ENCODE data around the gene NDUFAF8. TPM values are rescaled to one million over a fixed set of nuclear protein-coding genes. Genes with fewer than 3 reads are reported as not detected.

Gene NDUFAF8
- total RNA-seq, 2 experiments from 2014 or later, result 41.6 to 53.7 TPM

DNA sequence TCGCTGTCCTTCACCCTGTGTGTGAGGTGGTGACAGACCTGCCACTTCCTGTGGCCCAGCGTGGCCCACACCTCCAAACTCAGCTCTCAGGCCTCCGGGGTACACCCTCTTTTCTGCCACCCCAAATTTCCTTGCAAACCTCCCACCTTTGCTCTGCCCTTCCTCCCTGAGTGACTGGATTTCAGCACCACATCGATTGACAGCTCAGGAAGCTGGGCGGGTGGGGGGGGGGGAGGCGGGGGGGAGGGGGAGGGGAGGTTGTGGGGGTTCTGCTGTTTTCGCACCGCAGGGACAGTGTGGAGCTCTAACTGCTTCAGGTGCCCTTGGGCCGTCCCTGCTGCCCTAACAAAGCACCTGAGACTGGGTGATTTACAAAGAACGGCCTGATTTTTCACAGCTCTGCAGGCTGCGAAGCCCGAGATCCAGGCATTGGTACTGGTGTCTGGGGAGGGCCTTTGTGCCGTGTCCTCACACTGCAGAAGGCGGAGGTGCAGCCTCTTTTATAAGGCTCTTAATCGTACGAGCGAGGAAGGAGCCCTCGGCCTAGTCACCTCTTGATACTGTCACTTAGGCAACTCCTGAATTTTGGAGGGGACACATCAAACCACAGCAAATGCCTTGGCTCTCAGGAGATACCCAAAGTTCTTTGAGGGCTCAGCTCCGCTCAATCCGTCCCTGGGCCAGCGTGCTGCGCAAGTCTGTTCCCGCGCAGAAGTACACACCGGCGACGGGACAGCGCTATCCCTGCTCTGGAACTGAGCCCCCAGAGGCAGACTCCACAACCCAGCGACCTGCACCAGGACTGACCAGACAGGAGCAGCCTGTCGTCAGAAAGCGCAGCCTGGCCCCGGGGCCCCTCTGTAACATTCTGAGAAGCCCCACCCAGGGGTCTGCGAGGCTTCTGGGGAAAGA, 3.6 kb downstream of the NDUFAF8 start:
- DNase-seq, result no peak
- Mint-ChIP-seq H3K27ac (peak overlapping the region; percentile 28), H3K4me1 (peaks cover 36% of the 10 kb centered on the region), H3K4me3 (no peak overlapping the region), H3K27me3 (no peaks in the 10 kb centered on the region), H3K36me3 (peaks cover 4% of the 10 kb centered on the region), H3K9me3 (ENCODE audit: low read depth) (no peaks in the 10 kb centered on the region)
- no peak for ATAC-seq
- CTCF ChIA-PET, result interaction anchor here (0.9 kb wide), 1 partner anchor 141 kb away, joined by 3 read pairs; no protein-coding TSS in a partner anchor

DNA sequence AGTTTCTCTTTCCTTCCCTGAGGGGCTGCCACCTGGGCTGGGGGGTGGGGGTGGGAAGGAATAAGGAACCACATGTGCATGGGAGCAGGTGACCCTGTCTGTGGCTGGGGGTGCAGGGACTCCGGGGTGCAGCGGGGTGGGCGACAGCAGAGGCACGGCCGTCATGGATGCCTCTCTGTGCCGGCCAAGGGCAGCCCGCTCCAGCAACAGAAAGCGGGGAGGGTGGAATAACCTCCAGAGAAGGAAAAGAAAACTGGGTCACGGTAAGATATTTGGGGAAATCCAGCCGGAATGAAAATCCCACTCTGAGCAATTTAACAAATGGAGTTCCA, 4.2 kb downstream of the NDUFAF8 start:
- CTCF ChIA-PET, result no interaction called here
- DNase-seq, result no peak
- Mint-ChIP-seq H3K36me3 (peaks cover 5% of the 10 kb centered on the region), H3K27ac (no peak overlapping the region), H3K4me1 (peaks cover 31% of the 10 kb centered on the region), H3K4me3 (no peak overlapping the region), H3K27me3 (no peaks in the 10 kb centered on the region), H3K9me3 (ENCODE audit: low read depth) (no peaks in the 10 kb centered on the region)
- no peak for ATAC-seq

DNA sequence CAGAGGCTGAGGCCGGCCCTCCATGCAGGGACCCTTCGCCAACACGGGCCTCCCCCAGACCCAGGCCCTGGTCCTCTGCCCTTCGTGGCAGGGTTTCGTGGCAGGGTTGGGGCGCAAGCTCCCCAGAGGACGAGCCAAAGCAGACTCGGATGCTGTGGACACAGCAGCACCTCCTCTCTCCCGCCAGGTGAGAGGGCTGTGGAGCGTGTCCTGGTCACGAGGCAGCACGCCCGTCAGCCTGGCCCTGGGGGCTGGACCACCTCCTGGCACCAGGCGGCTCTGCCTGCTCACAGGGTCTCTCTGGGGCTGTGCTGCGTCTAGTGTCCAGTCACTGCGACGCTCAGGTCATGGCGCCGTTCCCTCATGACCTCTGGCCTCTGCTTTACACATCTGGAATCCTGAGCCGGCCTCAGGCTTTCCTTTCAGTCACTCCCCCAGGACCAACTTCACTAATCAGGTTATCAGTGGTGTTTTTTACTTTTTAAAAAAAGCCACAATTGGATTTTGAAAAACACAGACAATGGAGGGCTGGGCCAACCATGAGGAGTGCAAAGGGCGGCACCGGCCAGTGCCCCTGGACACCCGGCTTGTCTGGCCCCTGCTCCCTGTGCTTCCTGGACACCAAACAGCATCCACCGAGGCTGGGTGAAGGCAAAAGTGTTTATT, 5.4 kb downstream of the NDUFAF8 start:
- H3K36me3 Mint-ChIP-seq, result peaks cover 7% of the 10 kb centered on the region
- DNase-seq, result no peak
- H3K27ac Mint-ChIP-seq, result peak overlapping the region; percentile 36
- H3K4me3 Mint-ChIP-seq, result no peak overlapping the region
- CTCF ChIA-PET, result no interaction called here
- peaks cover 31% of the 10 kb centered on the region for H3K4me1 Mint-ChIP-seq
- H3K9me3 Mint-ChIP-seq (ENCODE audit: low read depth), result no peaks in the 10 kb centered on the region
- no peak for ATAC-seq
- no peaks in the 10 kb centered on the region for H3K27me3 Mint-ChIP-seq

- Mint-ChIP-seq H3K9me3 (ENCODE audit: low read depth) (no peaks in the 10 kb centered on the region), H3K27ac (peak overlapping the region; percentile 36), H3K4me1 (peaks cover 28% of the 10 kb centered on the region), H3K27me3 (no peaks in the 10 kb centered on the region), H3K36me3 (peaks cover 8% of the 10 kb centered on the region), H3K4me3 (no peak overlapping the region)
- peak; percentile 35 for ATAC-seq
- DNase-seq, result no peak
- CTCF ChIA-PET, result interaction anchor here (1.0 kb wide), 1 partner anchor 239 kb away, joined by 3 read pairs; no protein-coding TSS in a partner anchor
Measured at GRCh38 chr17:81245024-81245664, 6.0 kb downstream of the NDUFAF8 start.

DNA sequence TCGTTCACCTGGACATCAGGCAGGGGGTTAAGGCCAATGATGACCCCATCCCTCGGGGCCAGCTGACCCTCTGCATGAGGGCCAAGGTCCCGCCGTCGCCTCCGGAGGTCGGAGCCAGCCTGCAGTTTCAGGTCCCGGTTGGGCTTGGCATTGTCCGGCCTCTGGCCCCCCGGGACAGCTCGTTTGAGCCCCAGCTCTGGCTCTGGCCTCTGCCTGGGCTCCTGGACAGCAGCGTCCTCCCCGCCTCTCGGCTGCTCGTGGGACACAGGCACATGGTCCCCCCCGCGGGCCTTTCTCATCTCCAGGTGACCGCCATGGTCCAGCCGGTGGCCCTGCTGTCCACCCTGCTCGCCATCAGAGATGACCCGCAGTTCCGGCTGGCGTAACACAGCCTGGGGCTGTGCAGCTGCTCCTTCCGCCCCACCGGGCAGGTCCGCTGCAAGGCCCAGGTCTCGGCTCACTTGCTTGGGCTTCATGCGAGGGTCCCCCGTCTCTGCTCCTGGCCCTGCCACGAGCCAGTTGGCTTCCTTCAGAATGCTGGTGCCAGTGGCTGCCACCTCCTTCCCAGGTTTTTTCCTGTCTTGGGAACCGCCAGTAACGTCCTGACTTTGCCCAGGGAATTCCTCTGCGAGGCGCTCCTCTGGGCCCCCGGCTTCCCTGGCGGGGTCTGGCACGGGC, 6.7 kb downstream of the NDUFAF8 start:
- DNase-seq, result no peak
- H3K27me3 Mint-ChIP-seq, result no peaks in the 10 kb centered on the region
- CTCF ChIA-PET, result interaction anchor here (1.0 kb wide), 1 partner anchor 239 kb away, joined by 3 read pairs; no protein-coding TSS in a partner anchor
- no peak overlapping the region for H3K4me3 Mint-ChIP-seq
- H3K36me3 Mint-ChIP-seq, result peaks cover 9% of the 10 kb centered on the region
- no peak overlapping the region for H3K27ac Mint-ChIP-seq
- H3K9me3 Mint-ChIP-seq (ENCODE audit: low read depth), result no peaks in the 10 kb centered on the region
- no peak for ATAC-seq
- peaks cover 24% of the 10 kb centered on the region for H3K4me1 Mint-ChIP-seq

DNA sequence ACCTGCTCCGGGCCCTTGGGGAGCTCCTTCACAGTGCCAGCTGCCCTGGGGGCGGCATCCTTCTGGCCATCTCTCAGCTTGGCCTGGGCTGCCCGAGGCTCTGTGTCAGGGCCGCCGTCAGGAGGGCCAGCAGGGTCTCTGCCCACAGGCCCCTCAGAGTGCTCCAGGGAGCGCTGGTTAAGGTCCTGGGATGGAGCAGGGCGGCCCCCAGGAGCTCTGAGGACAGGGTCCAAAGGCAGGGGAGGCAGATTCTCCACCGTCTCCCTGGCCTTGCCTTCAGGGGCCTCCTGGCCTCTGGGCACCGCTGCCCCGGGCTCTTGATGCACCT, 7.2 kb downstream of the NDUFAF8 start:
- Mint-ChIP-seq H3K36me3 (peaks cover 9% of the 10 kb centered on the region), H3K27me3 (no peaks in the 10 kb centered on the region), H3K27ac (no peak overlapping the region), H3K4me1 (peaks cover 19% of the 10 kb centered on the region), H3K9me3 (ENCODE audit: low read depth) (no peaks in the 10 kb centered on the region), H3K4me3 (no peak overlapping the region)
- CTCF ChIA-PET, result no interaction called here
- no peak for ATAC-seq
- DNase-seq, result no peak

DNA sequence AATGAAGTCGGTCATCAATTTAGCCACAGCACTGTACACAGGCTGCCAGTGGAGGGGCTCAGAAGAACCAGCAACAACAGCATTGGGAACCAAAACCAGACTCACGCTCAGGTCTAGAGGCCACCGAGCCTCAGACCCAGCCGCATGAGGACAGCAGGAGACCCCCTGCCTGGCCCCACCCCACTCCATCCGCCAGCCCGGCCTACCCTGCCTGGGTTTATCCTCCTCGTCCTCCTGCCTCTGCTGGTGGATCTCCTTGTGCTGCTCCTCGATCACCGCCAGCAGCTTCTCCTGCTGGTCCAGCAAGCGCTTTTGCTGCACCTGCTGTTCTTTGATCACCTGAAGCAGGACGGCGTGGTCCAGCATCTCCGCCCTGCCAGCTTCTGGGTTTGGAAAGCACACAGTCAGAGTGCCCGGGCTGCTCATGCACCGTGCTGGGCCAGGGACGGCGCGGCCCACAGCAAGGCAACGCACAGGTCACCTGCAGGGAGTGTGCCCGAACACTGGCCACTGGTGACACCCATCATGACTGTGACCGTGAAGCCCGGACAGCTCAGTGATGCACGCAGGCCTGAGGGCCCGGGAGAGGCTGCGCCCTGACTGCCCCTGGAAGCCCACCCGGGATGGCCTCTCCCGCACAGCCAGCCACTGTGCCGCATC, 7.7 kb downstream of the NDUFAF8 start:
- CTCF ChIA-PET, result no interaction called here
- no peaks in the 10 kb centered on the region for H3K27me3 Mint-ChIP-seq

GRCh38 chr17:81247339-81247990, 8.3 kb downstream of the NDUFAF8 start:
- CTCF ChIA-PET, result interaction anchor here (1.3 kb wide), 1 partner anchor 237 kb away, joined by 4 read pairs; no protein-coding TSS in a partner anchor
- no peaks in the 10 kb centered on the region for H3K27me3 Mint-ChIP-seq

More for the DNA sequence above, 7.7 kb downstream of the NDUFAF8 start:
- H3K36me3 Mint-ChIP-seq, result peaks cover 9% of the 10 kb centered on the region
- no peak for ATAC-seq
- no peak overlapping the region for H3K4me3 Mint-ChIP-seq
- DNase-seq, result no peak
- no peaks in the 10 kb centered on the region for H3K9me3 Mint-ChIP-seq (ENCODE audit: low read depth)
- peaks cover 14% of the 10 kb centered on the region for H3K4me1 Mint-ChIP-seq
- no peak overlapping the region for H3K27ac Mint-ChIP-seq

GRCh38 chr17:81248649-81249048, 9.5 kb downstream of the NDUFAF8 start:
- no peak for DNase-seq
- no peak overlapping the region for H3K27ac Mint-ChIP-seq
- no peak for ATAC-seq
- H3K4me3 Mint-ChIP-seq, result no peak overlapping the region
- H3K9me3 Mint-ChIP-seq (ENCODE audit: low read depth), result no peaks in the 10 kb centered on the region
- no peaks in the 10 kb centered on the region for H3K27me3 Mint-ChIP-seq
- CTCF ChIA-PET, result interaction anchor here (1.3 kb wide), 1 partner anchor 236 kb away, joined by 4 read pairs; no protein-coding TSS in a partner anchor
- H3K36me3 Mint-ChIP-seq, result peaks cover 15% of the 10 kb centered on the region
- H3K4me1 Mint-ChIP-seq, result peaks cover 12% of the 10 kb centered on the region

More at GRCh38 chr17:81247339-81247990, 8.3 kb downstream of the NDUFAF8 start:
- Mint-ChIP-seq H3K4me3 (no peak overlapping the region), H3K27ac (no peak overlapping the region), H3K9me3 (ENCODE audit: low read depth) (no peaks in the 10 kb centered on the region), H3K4me1 (peaks cover 9% of the 10 kb centered on the region), H3K36me3 (peaks cover 11% of the 10 kb centered on the region)
- DNase-seq (no peak), ATAC-seq (no peak)

DNA sequence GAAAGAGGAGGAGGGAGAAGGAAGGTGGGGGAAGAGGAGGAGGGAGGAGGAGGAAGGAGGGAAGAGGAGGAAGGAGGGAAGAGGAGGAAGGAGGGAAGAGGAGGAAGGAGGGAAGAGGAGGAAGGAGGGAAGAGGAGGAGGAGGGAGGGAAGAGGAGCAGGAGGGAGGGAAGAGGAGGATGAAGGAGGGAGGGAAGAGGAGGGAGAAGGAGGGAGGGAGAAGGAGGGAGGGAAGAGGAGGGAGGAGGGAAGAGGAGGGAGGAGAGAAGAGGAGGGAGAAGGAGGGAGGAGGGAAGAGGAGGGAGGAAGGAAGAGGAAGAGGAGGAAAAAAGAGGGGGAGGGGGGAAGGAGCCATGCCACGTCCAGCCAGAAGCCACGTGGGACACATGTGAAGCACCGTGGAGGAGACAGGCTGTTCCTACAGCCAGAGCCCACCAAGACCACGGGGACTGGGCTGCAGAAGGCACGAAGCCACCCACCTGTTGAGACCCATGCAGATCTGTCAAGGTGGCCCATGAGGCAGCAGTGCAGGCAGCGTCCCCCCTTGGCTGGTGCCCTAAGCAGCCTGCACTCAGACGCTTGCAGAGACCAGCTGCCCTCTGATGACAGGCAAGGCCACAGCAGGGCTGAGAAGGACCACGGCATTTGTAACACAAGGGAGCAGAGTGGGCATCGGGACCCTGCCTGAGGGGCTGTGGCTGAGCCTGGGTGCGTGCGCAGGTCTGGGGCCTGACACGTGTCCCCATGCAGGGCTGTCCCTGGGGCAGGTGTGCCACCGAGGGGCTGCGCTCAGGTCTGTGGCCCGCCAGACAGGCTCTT, 10.3 kb downstream of the NDUFAF8 start:
- Mint-ChIP-seq H3K4me1 (peaks cover 12% of the 10 kb centered on the region), H3K36me3 (peaks cover 17% of the 10 kb centered on the region), H3K27ac (no peak overlapping the region), H3K4me3 (no peak overlapping the region), H3K27me3 (no peaks in the 10 kb centered on the region), H3K9me3 (ENCODE audit: low read depth) (no peaks in the 10 kb centered on the region)
- no peak for DNase-seq
- ATAC-seq, result no peak
- CTCF ChIA-PET, result no interaction called here

DNA sequence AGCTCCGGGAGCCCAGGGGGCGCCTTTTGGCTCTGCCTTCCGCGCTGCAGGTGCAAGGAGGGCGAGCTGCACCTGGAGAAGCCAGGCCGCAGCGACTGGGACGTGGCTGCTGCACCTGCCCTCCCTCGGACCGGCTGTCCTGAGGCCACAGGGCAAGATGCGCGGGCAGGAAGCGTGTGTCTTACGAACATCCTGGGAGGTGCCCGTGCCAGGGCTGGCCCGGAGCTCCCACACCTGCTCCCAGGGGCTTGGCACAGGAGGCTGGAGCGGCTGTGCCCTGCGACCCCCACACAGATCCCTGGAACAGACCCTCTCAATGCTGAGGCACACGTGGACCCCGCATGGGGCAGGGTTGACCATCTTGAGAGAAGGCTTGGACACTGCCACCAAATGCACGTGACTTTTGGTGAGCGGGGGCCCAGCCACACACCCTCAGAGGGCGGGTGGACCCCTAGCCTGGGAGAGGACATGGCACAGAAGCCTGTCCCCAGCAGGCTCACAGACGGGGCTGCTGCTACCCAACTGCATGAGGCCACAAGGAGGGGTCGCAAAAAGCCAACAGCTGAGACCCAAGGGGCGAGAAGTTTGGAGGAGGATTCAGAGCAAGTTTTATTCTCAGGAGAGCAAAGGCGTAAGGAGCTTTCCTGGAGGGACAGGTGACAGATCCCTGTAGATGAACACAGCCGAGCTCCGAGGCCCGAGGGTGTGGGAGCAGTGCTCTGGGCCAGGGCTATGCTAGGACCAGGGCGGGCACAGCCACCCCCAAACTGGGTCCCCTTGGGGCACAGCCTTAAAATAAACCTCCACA, 11.4 kb downstream of the NDUFAF8 start:
- H3K9me3 Mint-ChIP-seq (ENCODE audit: low read depth), result no peaks in the 10 kb centered on the region
- CTCF ChIA-PET, result no interaction called here
- H3K4me3 Mint-ChIP-seq, result no peak overlapping the region
- no peak for DNase-seq
- H3K4me1 Mint-ChIP-seq, result peaks cover 4% of the 10 kb centered on the region
- peaks cover 17% of the 10 kb centered on the region for H3K36me3 Mint-ChIP-seq
- H3K27me3 Mint-ChIP-seq, result no peaks in the 10 kb centered on the region
- no peak overlapping the region for H3K27ac Mint-ChIP-seq
- no peak for ATAC-seq

Measured in activated CD8-positive, alpha-beta memory T cell treated with anti-CD3 and anti-CD28 coated beads, Interleukin-2, amount 10 ng/mL, durations not matched to agents 7 days and 5 days (primary cell).